ACC112 (cell line): ENCODE measurements around the gene CADPS2.

Experiments used
- H2AFZ ChIP-seq: fragments of 200-600 bp; sonication (generic); one replicate; pipeline ENCODE4 v1.6.0; 2017; ENCODE audit warnings: antibody characterized with exemption, low read length; ENCODE audit not compliant: unreplicated experiment
- H3K27ac ChIP-seq: fragments of 200-600 bp; sonication (generic); 2 replicates; pipeline ENCODE4 v1.5.1; 2014; ENCODE audit warnings: low read depth, mild to moderate bottlenecking, antibody characterized with exemption, low read length, moderate library complexity
- H3K27me3 ChIP-seq: fragments of 200-600 bp; sonication (generic); 2 replicates; pipeline ENCODE4 v1.6.1; 2014; ENCODE audit warnings: mild to moderate bottlenecking, antibody characterized with exemption, low read length, moderate library complexity, mixed read lengths; ENCODE audit not compliant: insufficient read depth
- H3K36me3 ChIP-seq: fragments of 200-600 bp; sonication (generic); 2 replicates; pipeline ENCODE4 v1.6.1; 2016; ENCODE audit warnings: mild to moderate bottlenecking, antibody characterized with exemption, low read length, moderate library complexity, mixed read lengths; ENCODE audit not compliant: insufficient read depth
- H3K4me1 ChIP-seq: fragments of 200-600 bp; sonication (generic); one replicate; pipeline ENCODE4 v1.6.1; 2016; ENCODE audit warnings: low read length, mixed read lengths; ENCODE audit not compliant: insufficient read depth, unreplicated experiment, control insufficient read depth
- H3K4me3 ChIP-seq: fragments of 200-600 bp; sonication (generic); 2 replicates; pipeline ENCODE4 v1.5.1; 2014; ENCODE audit warnings: mild to moderate bottlenecking, low read depth, low read length
- H3K79me2 ChIP-seq: fragments of 200-600 bp; sonication (generic); one replicate; pipeline ENCODE4 v1.6.0; 2016; ENCODE audit warnings: low read length; ENCODE audit not compliant: control insufficient read depth, unreplicated experiment, insufficient read depth

CADPS2 gene

DNA sequence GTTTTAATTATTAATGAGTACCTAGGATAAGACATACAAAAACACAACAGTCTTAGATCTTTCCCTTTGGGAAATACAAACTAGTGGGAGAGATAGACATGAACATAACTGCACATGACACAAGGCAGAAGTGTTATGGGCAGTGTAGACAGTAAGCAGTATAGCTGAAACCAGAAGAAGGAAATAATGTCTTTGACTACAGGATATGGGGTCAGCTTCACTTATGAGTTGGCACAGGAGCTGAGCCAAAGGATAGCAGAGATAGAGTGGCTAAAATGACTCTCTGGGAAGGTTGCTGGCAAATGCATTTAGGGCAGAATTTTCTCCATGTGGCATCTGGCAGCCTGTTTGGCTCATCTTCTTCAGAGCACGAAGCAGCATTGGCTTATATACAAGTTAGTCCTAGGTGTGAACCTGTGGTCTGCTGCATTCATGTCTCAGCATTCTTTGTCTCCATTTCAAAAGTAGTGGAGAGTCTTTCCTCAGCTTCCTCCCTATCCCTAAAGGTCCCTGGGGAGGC is 521.4 kb downstream of the CADPS2 start:
- H2AFZ ChIP-seq, result no peak overlapping the region
- H3K36me3 ChIP-seq, result no peaks in the 10 kb centered on the region
- no peak overlapping the region for H3K4me3 ChIP-seq
- H3K79me2 ChIP-seq, result no peaks in the 10 kb centered on the region
- no peaks in the 10 kb centered on the region for H3K4me1 ChIP-seq
- H3K27me3 ChIP-seq, result no peaks in the 10 kb centered on the region
- no peak overlapping the region for H3K27ac ChIP-seq

DNA sequence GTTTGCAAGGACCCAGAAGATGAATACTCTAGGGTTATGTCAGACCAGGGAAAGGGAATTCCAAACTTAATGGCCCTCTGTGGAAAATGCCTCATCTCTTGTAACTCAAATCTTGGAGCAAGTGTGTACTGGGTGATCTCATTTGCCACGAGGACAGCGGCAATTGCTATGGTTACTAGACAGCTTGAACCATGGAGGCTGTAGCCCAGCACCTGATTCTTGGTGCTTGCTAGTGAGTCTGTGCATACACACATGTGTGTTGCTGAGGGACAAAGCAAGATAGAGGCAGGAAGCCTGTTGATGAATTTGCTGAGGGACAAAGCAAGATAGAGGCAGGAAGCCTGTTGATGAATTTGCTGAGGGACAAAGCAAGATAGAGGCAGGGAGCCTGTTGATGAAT is 523.1 kb downstream of the CADPS2 start:
- H3K4me1 ChIP-seq, result no peaks in the 10 kb centered on the region
- H3K36me3 ChIP-seq, result no peaks in the 10 kb centered on the region
- no peak overlapping the region for H3K27ac ChIP-seq
- no peak overlapping the region for H2AFZ ChIP-seq
- no peak overlapping the region for H3K4me3 ChIP-seq
- H3K79me2 ChIP-seq, result no peaks in the 10 kb centered on the region
- no peaks in the 10 kb centered on the region for H3K27me3 ChIP-seq

GRCh38 chr7:122362473-122362872 is 523.8 kb downstream of the CADPS2 start:
- Histone ChIP-seq H2AFZ (no peak overlapping the region), H3K27me3 (no peaks in the 10 kb centered on the region), H3K4me3 (no peak overlapping the region), H3K36me3 (no peaks in the 10 kb centered on the region), H3K27ac (no peak overlapping the region), H3K79me2 (no peaks in the 10 kb centered on the region), H3K4me1 (no peaks in the 10 kb centered on the region)

GRCh38 chr7:122354656-122355055 is 531.6 kb downstream of the CADPS2 start:
- Histone ChIP-seq H3K79me2 (no peaks in the 10 kb centered on the region), H3K27ac (no peak overlapping the region), H3K4me3 (no peak overlapping the region), H2AFZ (no peak overlapping the region), H3K36me3 (no peaks in the 10 kb centered on the region), H3K27me3 (no peaks in the 10 kb centered on the region), H3K4me1 (no peaks in the 10 kb centered on the region)

GRCh38 chr7:122352454-122352853 is 533.8 kb downstream of the CADPS2 start:
- Histone ChIP-seq H3K27me3 (no peaks in the 10 kb centered on the region), H3K4me1 (no peaks in the 10 kb centered on the region), H2AFZ (no peak overlapping the region), H3K4me3 (no peak overlapping the region), H3K79me2 (no peaks in the 10 kb centered on the region), H3K27ac (no peak overlapping the region), H3K36me3 (no peaks in the 10 kb centered on the region)

DNA sequence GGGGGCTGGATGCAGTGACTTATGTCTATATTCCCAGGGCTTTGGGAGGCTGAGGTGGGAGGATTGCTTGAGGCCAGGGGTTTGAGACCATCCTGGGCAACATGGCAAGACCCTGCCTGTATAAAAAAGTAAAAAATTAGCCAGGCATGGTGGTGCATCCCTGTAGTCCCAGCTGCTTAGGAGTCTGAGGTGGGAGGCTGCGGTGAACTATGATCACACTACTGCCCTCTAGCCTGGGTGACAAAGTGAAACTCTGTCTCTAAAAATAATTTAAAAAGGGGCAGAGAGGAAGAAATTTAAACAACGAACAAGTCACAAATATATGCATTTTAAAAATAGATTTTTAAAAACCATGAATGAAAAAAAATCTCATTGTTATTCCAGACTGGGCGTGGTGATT is 535.6 kb downstream of the CADPS2 start:
- Histone ChIP-seq H3K4me3 (no peak overlapping the region), H3K79me2 (no peaks in the 10 kb centered on the region), H3K27me3 (no peaks in the 10 kb centered on the region), H3K4me1 (no peaks in the 10 kb centered on the region), H3K27ac (no peak overlapping the region), H2AFZ (no peak overlapping the region), H3K36me3 (no peaks in the 10 kb centered on the region)

- Histone ChIP-seq H3K79me2 (no peaks in the 10 kb centered on the region), H2AFZ (no peak overlapping the region), H3K36me3 (no peaks in the 10 kb centered on the region), H3K27me3 (no peaks in the 10 kb centered on the region), H3K27ac (no peak overlapping the region), H3K4me1 (no peaks in the 10 kb centered on the region), H3K4me3 (no peak overlapping the region)
Observed at GRCh38 chr7:122344303-122344620, 542.0 kb downstream of the CADPS2 start.

GRCh38 chr7:122343601-122344302 is 542.5 kb downstream of the CADPS2 start:
- Histone ChIP-seq H3K27me3 (no peaks in the 10 kb centered on the region), H3K4me1 (no peaks in the 10 kb centered on the region), H2AFZ (no peak overlapping the region), H3K4me3 (no peak overlapping the region), H3K27ac (no peak overlapping the region), H3K79me2 (no peaks in the 10 kb centered on the region), H3K36me3 (no peaks in the 10 kb centered on the region)

DNA sequence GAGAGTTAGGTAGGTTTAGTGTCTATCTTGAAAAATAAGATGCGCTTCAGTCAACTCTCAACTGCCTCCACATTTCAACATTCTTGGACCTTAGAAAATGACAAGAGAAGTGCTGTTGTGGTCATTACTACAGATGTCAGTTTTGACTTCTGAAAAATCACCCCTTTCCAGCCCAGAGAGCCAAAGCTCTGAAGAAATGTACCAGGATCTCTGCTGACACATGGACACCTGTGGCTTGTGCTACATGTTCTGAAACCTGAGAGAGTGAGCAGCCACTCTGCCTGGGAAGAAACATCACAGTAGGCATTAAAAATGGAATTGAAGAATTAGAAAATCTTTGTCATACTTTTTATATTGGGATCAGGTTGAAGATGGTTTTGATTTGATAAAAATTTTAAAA is 545.8 kb downstream of the CADPS2 start:
- Histone ChIP-seq H3K27me3 (no peaks in the 10 kb centered on the region), H2AFZ (no peak overlapping the region), H3K36me3 (no peaks in the 10 kb centered on the region), H3K27ac (no peak overlapping the region), H3K4me1 (no peaks in the 10 kb centered on the region), H3K79me2 (no peaks in the 10 kb centered on the region), H3K4me3 (no peak overlapping the region)

DNA sequence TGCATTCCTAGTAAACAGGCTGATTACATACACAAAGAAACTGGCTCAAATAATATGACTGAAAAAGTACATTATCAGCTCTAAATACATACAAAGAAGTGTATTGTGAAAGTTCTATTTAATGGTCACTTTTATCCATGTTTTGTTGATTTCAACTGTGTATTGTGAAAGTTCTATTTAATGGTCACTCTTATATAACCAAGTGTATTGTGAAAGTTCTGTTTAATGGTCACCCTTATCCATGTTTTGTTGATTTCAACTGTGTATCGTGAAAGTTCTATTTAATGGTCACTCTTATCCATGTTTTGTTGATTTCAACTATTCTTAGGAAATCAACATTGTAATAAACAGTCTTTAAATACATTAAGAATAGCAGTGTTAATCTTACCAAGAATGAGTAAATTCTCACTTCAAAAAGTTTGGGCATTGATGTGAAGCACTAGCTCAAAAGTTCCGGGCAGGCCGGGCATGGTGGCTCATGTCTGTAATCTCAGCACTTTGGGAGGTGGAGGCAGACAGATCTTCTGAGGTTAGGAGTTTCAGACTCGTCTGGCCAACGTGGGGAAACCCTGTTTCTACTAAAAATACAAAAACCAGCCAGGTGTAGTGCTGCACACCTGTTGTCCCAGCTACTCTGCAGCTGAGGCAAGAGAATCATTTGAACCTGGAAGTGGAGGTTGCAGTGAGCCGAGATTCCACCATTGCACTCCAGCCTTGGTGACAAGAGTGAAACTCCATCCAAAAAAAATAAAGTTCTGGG is 546.9 kb downstream of the CADPS2 start:
- Histone ChIP-seq H3K79me2 (no peaks in the 10 kb centered on the region), H3K27me3 (no peaks in the 10 kb centered on the region), H3K27ac (no peak overlapping the region), H2AFZ (no peak overlapping the region), H3K36me3 (no peaks in the 10 kb centered on the region), H3K4me3 (no peak overlapping the region), H3K4me1 (no peaks in the 10 kb centered on the region)

GRCh38 chr7:122337011-122337410 is 549.2 kb downstream of the CADPS2 start:
- no peak overlapping the region for H3K27ac ChIP-seq
- H2AFZ ChIP-seq, result no peak overlapping the region

More at GRCh38 chr7:122337011-122337410, 549.2 kb downstream of the CADPS2 start:
- Histone ChIP-seq H3K4me1 (no peaks in the 10 kb centered on the region), H3K36me3 (no peaks in the 10 kb centered on the region), H3K27me3 (no peaks in the 10 kb centered on the region), H3K79me2 (no peaks in the 10 kb centered on the region), H3K4me3 (no peak overlapping the region)
